Panc1 (cell line): Measurements from ENCODE around the gene GPR42. TPM values are rescaled to one million over a fixed set of nuclear protein-coding genes. Genes with fewer than 3 reads are reported as not detected.

Experiments
- ATAC-seq: fragments of 200-7000 bp; cut with Tn5 transposase; 2 replicates; pipeline ENCODE4 v1.9.1; 2020; ENCODE audit warnings: mild to moderate bottlenecking, moderate library complexity
- BruUV-seq: library from RNA; stranded (reverse); fragments of 400-500 nt; replicated peaks from 2 replicates; lab custom pipeline; 2021; lab: Mats Ljungman, UMichigan
- CTCF ChIA-PET: fragments of 300-600 bp; sonication (Branson Sonifier 250); formaldehyde crosslinking; loops from one replicate; lab custom pipeline; 2022; ENCODE audit warnings: antibody characterized with exemption; lab: Charles Lee
- POLR2A ChIA-PET: fragments of 300-600 bp; sonication (Branson Sonifier 250); formaldehyde crosslinking; loops from one replicate; lab custom pipeline; 2022; ENCODE audit warnings: antibody characterized with exemption; lab: Charles Lee
- DNase-seq: peaks from one replicate; pipeline ENCODE4 v3.0.0-alpha.2; 2010; ENCODE audit warnings: low read depth, low spot score
- H3K27ac ChIP-seq: 2 replicates; pipeline ENCODE4 v1.5.1; 2011; ENCODE audit warnings: mild to moderate bottlenecking, low read length, inconsistent platforms
- H3K27me3 ChIP-seq: fragments of 200-500 bp; sonication (Bioruptor generic); 2 replicates; pipeline ENCODE4 v1.6.0; 2014; ENCODE audit warnings: low read length, inconsistent platforms; ENCODE audit not compliant: control insufficient read depth, insufficient read depth
- H3K36me3 ChIP-seq: fragments of 200-500 bp; sonication (Bioruptor generic); 2 replicates; pipeline ENCODE4 v1.5.1; 2014; ENCODE audit warnings: inconsistent platforms, mild to moderate bottlenecking, low read length, moderate library complexity; ENCODE audit not compliant: control insufficient read depth, insufficient read depth
- H3K4me1 ChIP-seq: 2 replicates; pipeline ENCODE4 v1.5.1; 2011; ENCODE audit warnings: inconsistent platforms, mild to moderate bottlenecking, low read length, moderate library complexity; ENCODE audit not compliant: control insufficient read depth, insufficient read depth
- H3K4me3 ChIP-seq, 2 experiments: 2 replicates each; pipeline ENCODE4 v1.5.1; 2011 to 2012; ENCODE audit warnings: low read depth in 2 of 2, low read length in 2 of 2, mild to moderate bottlenecking in 2 of 2, inconsistent platforms in 1 of 2, moderate library complexity in 1 of 2
- H3K9me3 ChIP-seq: fragments of 200-500 bp; sonication (Bioruptor generic); 2 replicates; pipeline ENCODE4 v1.5.1; 2014; ENCODE audit warnings: low read depth, mild to moderate bottlenecking, inconsistent platforms, low read length, moderate library complexity; ENCODE audit not compliant: control insufficient read depth, insufficient read depth
- POLR2AphosphoS5 ChIP-seq: IDR thresholded peaks from 2 replicates; pipeline ENCODE4 v1.6.1; 2012; ENCODE audit warnings: mild to moderate bottlenecking, low read depth, low read length, moderate library complexity
- SIN3A ChIP-seq: IDR thresholded peaks from 2 replicates; pipeline ENCODE4 v1.6.1; 2012; ENCODE audit warnings: low read depth, mild to moderate bottlenecking, low read length, moderate library complexity, borderline replicate concordance; ENCODE audit not compliant: insufficient read depth
- TCF7L2 ChIP-seq: IDR thresholded peaks from 2 replicates; pipeline ENCODE4 v1.6.1; 2011; ENCODE audit warnings: mild to moderate bottlenecking, low read depth, low read length, inconsistent platforms
- in situ Hi-C: cut with HindIII; loops from 2 replicates; pipeline ENCODE4 v1.10.0; 2016; ENCODE audit warnings: low sequenced_read_pairs, low pct_unique_long_range_greater_than_20kb
- intact Hi-C: fragments of 100-400 bp; cut with micrococcal nuclease; formaldehyde crosslinking; loops from one replicate; pipeline ENCODE4 v1.10.0; 2022; ENCODE audit not compliant: unreplicated experiment
- total RNA-seq: library from RNA; stranded (reverse); gene quantifications from one replicate; pipeline ENCODE4 v1.2.1, GENCODE V29; 2021; ENCODE audit not compliant: unreplicated experiment
- TF ChIP-seq, protein P1 (sequence below), 2 experiments: IDR thresholded peaks; 2 replicates each; pipeline ENCODE4 v1.6.1; 2011 to 2012; ENCODE audit warnings: low read depth in 2 of 2, control low read depth in 1 of 2, low read length in 1 of 2, mild to moderate bottlenecking in 1 of 2, moderate library complexity in 1 of 2; ENCODE audit not compliant: insufficient read depth in 1 of 2
- TF ChIP-seq, protein P2 (sequence below): fragments of 450-650 bp; IDR thresholded peaks from 2 replicates; pipeline ENCODE4 v1.5.1; 2017; ENCODE audit warnings: mild to moderate bottlenecking

Gene GPR42
- total RNA-seq, 1 experiment from 2014 or later: not detected

DNA sequence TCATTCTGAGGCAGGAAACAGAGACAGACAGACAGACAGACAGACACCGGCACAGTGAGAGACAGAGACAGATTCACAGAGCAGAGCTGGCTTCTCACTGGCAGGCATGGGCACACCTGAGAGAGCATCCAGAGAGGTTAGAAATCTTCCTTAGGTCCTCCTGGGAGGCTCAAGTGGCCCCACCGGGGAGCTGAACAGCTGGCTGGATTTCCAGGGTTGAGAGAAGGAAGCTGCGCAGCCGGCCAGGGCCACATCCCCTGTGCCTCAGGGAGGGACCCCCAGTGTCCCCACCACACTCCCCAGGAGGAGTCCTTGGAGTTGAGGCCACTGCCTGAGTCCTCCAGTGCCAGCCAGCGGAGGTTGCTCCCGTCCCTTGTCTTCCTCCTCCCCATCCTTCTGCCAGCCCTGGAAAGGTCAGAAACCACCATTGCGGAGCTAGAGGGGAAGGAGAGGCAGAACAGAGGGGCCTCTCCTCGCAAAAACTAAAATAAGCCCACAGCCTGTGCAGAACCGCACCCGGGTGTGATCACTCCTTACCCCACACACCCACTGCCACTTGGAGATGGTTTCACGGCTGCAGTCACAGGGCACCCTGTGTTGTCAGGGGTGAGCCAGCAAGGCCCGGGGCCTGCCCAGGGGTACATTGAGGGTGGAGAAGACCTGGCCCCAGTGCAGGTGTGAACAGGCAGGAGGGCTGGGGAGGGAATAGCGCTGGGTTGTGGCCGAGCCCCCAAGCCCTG is 8.4 kb upstream of the GPR42 start:
- Histone ChIP-seq H3K27ac (no peak overlapping the region), H3K4me1 (no peaks in the 10 kb centered on the region), H3K4me3 (no peak overlapping the region), H3K9me3 (no peaks in the 10 kb centered on the region), H3K27me3 (peaks cover 2% of the 10 kb centered on the region; the same call in 1 of the 2 replicates), H3K36me3 (no peaks in the 10 kb centered on the region)
- intact Hi-C loops (no loop called here), in situ Hi-C loops (no loop called here)
- CTCF ChIA-PET: no interaction called here
- DNase-seq: no peak
- TF ChIP-seq POLR2AphosphoS5 (no peak), TCF7L2 (no peak)
- BruUV-seq: no TSS peak
- POLR2A ChIA-PET: no interaction called here
- no peak for ATAC-seq

DNA sequence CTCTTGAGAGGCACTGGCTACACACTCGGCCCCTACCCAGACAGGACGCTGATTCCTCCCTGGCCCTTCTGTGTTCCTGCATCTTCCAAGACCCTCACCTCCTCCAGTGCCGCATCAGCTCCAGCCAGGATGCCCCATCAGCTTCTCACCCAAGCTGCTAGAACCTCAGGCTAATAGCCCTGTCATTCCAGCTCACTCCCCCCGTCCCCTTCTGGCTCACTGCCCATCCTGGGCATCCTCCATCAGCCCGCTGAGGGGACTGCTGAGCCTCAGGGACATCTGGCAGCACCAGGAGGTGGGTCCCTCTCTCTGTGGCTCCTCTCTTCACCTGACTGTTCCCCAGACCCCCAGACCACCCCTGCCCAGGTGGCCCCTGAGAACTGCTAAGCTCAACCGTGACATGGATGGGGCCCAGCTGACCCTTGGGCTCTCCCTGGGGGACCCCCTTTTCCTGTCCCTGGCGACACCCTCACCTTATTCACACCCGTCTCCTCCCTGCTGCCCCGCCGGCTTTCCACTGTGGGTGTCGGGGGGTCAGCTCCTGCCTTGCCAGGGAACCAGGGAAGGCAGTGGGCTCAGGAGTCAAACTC is 7.8 kb upstream of the GPR42 start:
- TF ChIP-seq SIN3A (no peak), TCF7L2 (no peak)
- Histone ChIP-seq H3K36me3 (no peaks in the 10 kb centered on the region), H3K27me3 (peaks cover under 1% of the 10 kb centered on the region; the same call in 1 of the 2 replicates), H3K27ac (no peak overlapping the region), H3K9me3 (no peaks in the 10 kb centered on the region), H3K4me3 (no peak overlapping the region), H3K4me1 (no peaks in the 10 kb centered on the region)
- in situ Hi-C loops (no loop called here), intact Hi-C loops (no loop called here)
- CTCF ChIA-PET: no interaction called here
- DNase-seq: no peak
- BruUV-seq: no TSS peak
- ATAC-seq: no peak
- POLR2A ChIA-PET: no interaction called here

DNA sequence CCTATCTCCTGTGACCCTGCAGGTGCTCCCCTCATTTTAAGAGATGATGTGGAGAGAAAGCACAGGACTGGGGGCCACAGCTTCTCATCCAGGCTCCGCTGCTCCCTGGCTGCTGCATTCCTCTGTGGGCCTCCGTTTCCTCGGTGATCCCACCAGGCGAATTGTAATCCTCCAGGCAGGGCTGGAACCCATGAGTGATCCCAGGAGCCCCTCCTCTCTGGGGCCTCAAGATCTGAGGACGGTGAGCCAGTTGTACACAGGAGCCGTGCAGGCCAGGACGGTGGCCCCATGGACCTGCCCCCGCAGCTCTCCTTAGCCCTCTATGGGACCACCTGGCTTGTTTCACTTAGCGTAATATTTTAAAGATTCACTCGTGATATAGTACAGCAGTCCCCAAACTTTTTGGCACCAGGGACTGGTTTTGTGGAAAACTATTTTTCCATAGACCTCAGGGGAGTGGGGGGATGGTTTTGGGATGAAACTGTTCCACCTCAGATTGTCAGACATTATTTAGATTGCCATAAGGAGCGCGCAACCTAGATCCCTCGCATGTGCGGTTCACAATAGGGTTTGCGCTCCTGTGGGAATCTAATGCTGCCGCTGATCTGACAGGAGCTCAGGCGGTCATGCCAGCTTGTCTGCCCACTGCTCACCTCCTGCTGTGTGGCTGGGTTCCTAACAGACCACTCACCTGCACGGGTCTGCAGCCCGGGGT is 7.0 kb upstream of the GPR42 start:
- intact Hi-C loops (no loop called here), in situ Hi-C loops (no loop called here)
- Histone ChIP-seq H3K27ac (no peak overlapping the region), H3K4me3 (no peak overlapping the region), H3K9me3 (no peaks in the 10 kb centered on the region), H3K36me3 (no peaks in the 10 kb centered on the region), H3K27me3 (peaks cover 4% of the 10 kb centered on the region; the same call in 1 of the 2 replicates), H3K4me1 (no peaks in the 10 kb centered on the region)
- BruUV-seq: no TSS peak
- ATAC-seq: no peak
- no peak for TF ChIP-seq SIN3A
- no peak for TF ChIP-seq POLR2AphosphoS5
- TF ChIP-seq, protein P1, sequence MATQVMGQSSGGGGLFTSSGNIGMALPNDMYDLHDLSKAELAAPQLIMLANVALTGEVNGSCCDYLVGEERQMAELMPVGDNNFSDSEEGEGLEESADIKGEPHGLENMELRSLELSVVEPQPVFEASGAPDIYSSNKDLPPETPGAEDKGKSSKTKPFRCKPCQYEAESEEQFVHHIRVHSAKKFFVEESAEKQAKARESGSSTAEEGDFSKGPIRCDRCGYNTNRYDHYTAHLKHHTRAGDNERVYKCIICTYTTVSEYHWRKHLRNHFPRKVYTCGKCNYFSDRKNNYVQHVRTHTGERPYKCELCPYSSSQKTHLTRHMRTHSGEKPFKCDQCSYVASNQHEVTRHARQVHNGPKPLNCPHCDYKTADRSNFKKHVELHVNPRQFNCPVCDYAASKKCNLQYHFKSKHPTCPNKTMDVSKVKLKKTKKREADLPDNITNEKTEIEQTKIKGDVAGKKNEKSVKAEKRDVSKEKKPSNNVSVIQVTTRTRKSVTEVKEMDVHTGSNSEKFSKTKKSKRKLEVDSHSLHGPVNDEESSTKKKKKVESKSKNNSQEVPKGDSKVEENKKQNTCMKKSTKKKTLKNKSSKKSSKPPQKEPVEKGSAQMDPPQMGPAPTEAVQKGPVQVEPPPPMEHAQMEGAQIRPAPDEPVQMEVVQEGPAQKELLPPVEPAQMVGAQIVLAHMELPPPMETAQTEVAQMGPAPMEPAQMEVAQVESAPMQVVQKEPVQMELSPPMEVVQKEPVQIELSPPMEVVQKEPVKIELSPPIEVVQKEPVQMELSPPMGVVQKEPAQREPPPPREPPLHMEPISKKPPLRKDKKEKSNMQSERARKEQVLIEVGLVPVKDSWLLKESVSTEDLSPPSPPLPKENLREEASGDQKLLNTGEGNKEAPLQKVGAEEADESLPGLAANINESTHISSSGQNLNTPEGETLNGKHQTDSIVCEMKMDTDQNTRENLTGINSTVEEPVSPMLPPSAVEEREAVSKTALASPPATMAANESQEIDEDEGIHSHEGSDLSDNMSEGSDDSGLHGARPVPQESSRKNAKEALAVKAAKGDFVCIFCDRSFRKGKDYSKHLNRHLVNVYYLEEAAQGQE (IDR thresholded peaks at IDR 0.05; ENCODE audit: insufficient read depth in 1 of 2, low read depth in 2 of 2, low read length in 1 of 2): no peak
- TF ChIP-seq, protein P2, sequence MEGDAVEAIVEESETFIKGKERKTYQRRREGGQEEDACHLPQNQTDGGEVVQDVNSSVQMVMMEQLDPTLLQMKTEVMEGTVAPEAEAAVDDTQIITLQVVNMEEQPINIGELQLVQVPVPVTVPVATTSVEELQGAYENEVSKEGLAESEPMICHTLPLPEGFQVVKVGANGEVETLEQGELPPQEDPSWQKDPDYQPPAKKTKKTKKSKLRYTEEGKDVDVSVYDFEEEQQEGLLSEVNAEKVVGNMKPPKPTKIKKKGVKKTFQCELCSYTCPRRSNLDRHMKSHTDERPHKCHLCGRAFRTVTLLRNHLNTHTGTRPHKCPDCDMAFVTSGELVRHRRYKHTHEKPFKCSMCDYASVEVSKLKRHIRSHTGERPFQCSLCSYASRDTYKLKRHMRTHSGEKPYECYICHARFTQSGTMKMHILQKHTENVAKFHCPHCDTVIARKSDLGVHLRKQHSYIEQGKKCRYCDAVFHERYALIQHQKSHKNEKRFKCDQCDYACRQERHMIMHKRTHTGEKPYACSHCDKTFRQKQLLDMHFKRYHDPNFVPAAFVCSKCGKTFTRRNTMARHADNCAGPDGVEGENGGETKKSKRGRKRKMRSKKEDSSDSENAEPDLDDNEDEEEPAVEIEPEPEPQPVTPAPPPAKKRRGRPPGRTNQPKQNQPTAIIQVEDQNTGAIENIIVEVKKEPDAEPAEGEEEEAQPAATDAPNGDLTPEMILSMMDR: no peak
- TF ChIP-seq TCF7L2: no peak
- DNase-seq: no peak
- POLR2A ChIA-PET: no interaction called here
- CTCF ChIA-PET: no interaction called here
